K562 (cell line): Measurements from ENCODE around the gene OCEL1. TPM values are rescaled to one million over a fixed set of nuclear protein-coding genes. Genes with fewer than 3 reads are reported as not detected.

Experiments used
- CREB3L1 ChIP-seq: fragments of 450-650 bp; IDR thresholded peaks from 2 replicates; pipeline ENCODE4 v1.6.1; 2014; ENCODE audit warnings: low read depth, mild to moderate bottlenecking, moderate library complexity, borderline replicate concordance
- GABPA ChIP-seq: fragments of 200-800 bp; sonication (Bioruptor generic); conservative IDR thresholded peaks from 2 replicates; pipeline ENCODE4 v1.6.1; 2016; ENCODE audit warnings: low read depth, missing genetic modification characterization, missing compliant biosample characterization
- IRF2 ChIP-seq: sonication (generic); formaldehyde crosslinking; IDR thresholded peaks from 2 replicates; pipeline ENCODE4 v1.8.1; 2022; ENCODE audit warnings: mild to moderate bottlenecking, missing genetic modification reagents
- MAX ChIP-seq: sonication (generic); formaldehyde crosslinking; IDR thresholded peaks from 2 replicates; pipeline ENCODE4 v1.9.0; 2022; ENCODE audit warnings: mild to moderate bottlenecking, missing genetic modification reagents
- MCM3 ChIP-seq: fragments of 450-650 bp; IDR thresholded peaks from 2 replicates; pipeline ENCODE4 v1.6.1; 2016
- MITF ChIP-seq: IDR thresholded peaks from 2 replicates; pipeline ENCODE4 v1.6.1; 2014; ENCODE audit warnings: antibody characterized with exemption
- RNF219 ChIP-seq: fragments of 250-450 bp; sonication (Bioruptor Pico); IDR thresholded peaks from 2 replicates; pipeline ENCODE4 v1.5.0; 2022; ENCODE audit warnings: mild to moderate bottlenecking
- RUNX1 ChIP-seq: sonication (generic); IDR thresholded peaks from 2 replicates; pipeline ENCODE4 v1.6.1; 2016; ENCODE audit warnings: antibody characterized with exemption, low read depth
- SMARCE1 ChIP-seq: fragments of 450-650 bp; IDR thresholded peaks from 2 replicates; pipeline ENCODE4 v1.7.1; 2016; ENCODE audit warnings: mild to moderate bottlenecking
- SREBF1 ChIP-seq: fragments of 150-350 bp; IDR thresholded peaks from 2 replicates; pipeline ENCODE4 v1.6.1; 2014; ENCODE audit warnings: antibody characterized with exemption, low read depth, low read length, borderline replicate concordance
- TEAD1 ChIP-seq, 2 experiments: fragments of 450-650 bp in 1 of 2; sonication (generic) in 1 of 2; formaldehyde crosslinking; IDR thresholded peaks; 2 replicates each; pipeline versions ENCODE4 v1.4.0 to v1.8.0; 2020 to 2022; ENCODE audit warnings: mild to moderate bottlenecking in 2 of 2, missing genetic modification reagents in 1 of 2
- ZBTB17 ChIP-seq: fragments of 450-650 bp; formaldehyde crosslinking; IDR thresholded peaks from 2 replicates; pipeline ENCODE4 v1.4.0; 2020; ENCODE audit warnings: mild to moderate bottlenecking
- ZNF124 ChIP-seq: sonication (generic); formaldehyde crosslinking; IDR thresholded peaks from 2 replicates; pipeline ENCODE4 v1.8.1; 2022; ENCODE audit warnings: missing genetic modification reagents
- polyA plus RNA-seq, 8 experiments: library from polyadenylated mRNA; depleted of rRNA in 4 of 8; stranded (reverse) in 5 of 8; unstranded in 3 of 8; fragments of >200 nt; fragmentation: Nextera tagmentation in 2 of 8; fragmentation: Illumina TruSeq in 1 of 8; extraction: Ambion mirVana in 2 of 8; extraction: Trizol in 1 of 8; gene quantifications; 2 replicates each; pipeline versions ENCODE4 v1.2.1 to v1.2.3, GENCODE V29; 2011 to 2014; ENCODE audit warnings: inconsistent platforms in 1 of 8, missing spikeins in 1 of 8
- total RNA-seq, 7 experiments: library from RNA; depleted of rRNA in 6 of 7; stranded (reverse); fragments of >200 nt in 6 of 7; fragmentation: Illumina TruSeq in 2 of 7; extraction: Trizol in 2 of 7; gene quantifications; 2 replicates each; pipeline versions ENCODE4 v1.2.1 to v1.2.3, GENCODE V29; 2011 to 2021; ENCODE audit warnings: low replicate concordance in 1 of 7

The OCEL1 gene
- total and polyA plus RNA-seq, 9 of the 15 experiments (the other 6 are each of a cell fraction or from before 2014, with no cell fraction given): 8.0 to 38.0 (median 12.4) TPM

GRCh38 chr19:17235300-17235970, 9.4 kb downstream of the OCEL1 start (continued):
- 0 out of 2 replicates have a peak, but pooled peaks have one; percentile 33 for TF ChIP-seq ZNF124 (CRISPR knock-in tag)
- peak; percentile 71; the same call in 1 of the 2 replicates for TF ChIP-seq IRF2 (CRISPR knock-in tag)
- TF ChIP-seq RUNX1: peak; percentile 18; the same call in 1 of the 2 replicates
- TF ChIP-seq MAX (CRISPR knock-in tag): peak; percentile 93
- TF ChIP-seq ZBTB17 (CRISPR knock-in tag): peak; percentile 40; the same call in 1 of the 2 replicates
- TF ChIP-seq SREBF1: no peak
- TF ChIP-seq SMARCE1: no peak
- peak; percentile 79 for TF ChIP-seq CREB3L1
- TF ChIP-seq GABPA (tag): no peak
- peak in 1 of 2 experiments; percentile 47; a peak in 1 of 4 replicates for TF ChIP-seq TEAD1 (CRISPR knock-in tag; IDR thresholded peaks at IDR 0.05)
- no peak for TF ChIP-seq RNF219 (CRISPR knock-in tag)
- TF ChIP-seq MITF: no peak
- TF ChIP-seq MCM3: no peak
